CD4-positive, alpha-beta T cell treated with Interleukin-12 subunit alpha and Interleukin-12 subunit beta, for 1 hour (primary cell): ENCODE results near the gene RACK1.
"Not testable (repeated sequence)": the region's sequence is repeated elsewhere in the genome, so short reads cannot be mapped to it uniquely, and the experiment has no call there.

Experiments
- DNase-seq: peaks from one replicate; pipeline ENCODE4 v3.0.0-alpha.2; 2020

RACK1 gene

DNA sequence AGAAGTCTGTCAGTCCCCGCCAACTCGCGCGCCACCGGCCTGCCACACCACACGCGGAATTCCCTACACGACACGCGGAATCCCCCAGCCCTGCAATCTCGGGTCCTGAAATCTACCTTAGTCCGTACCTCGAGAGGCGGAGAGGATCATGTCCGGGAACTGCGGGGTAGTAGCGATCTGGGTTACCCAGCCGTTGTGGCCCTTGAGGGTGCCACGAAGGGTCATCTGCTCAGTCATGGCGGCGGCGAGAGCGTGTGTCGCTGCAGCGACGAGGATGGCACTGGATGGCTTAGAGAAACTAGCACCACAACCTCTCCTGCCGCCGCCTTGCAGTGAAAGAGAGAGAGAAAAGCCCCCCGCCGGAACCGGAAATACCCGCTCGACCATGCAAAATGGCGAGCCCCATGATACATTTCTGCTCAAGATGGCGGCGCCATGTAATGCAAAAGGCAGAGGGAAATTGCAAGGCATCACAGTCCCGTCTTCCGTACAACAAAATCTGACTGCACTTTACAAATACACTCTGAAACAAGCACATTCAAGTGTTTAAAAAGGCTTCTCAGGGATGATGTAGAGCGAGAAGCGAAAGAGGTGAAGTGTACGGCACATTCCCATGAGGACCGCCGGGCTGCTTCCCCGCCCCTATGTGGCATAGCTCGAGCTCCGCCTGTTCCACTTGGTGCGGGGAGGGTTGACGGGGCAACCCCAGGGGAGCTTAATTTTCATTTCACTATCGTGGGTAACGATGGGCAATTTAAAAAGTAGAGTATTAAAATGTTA lies at the start of gene RACK1:
RACK1 (minus strand) TSS at position 343 of the 780 bp plus-strand sequence; CDS start at position 237, 106 bp downstream.
- DNase-seq: peak; percentile 89

- not testable (repeated sequence) for DNase-seq
Measured at GRCh38 chr5:181287331-181287730, 43.6 kb upstream of the RACK1 start.

DNA sequence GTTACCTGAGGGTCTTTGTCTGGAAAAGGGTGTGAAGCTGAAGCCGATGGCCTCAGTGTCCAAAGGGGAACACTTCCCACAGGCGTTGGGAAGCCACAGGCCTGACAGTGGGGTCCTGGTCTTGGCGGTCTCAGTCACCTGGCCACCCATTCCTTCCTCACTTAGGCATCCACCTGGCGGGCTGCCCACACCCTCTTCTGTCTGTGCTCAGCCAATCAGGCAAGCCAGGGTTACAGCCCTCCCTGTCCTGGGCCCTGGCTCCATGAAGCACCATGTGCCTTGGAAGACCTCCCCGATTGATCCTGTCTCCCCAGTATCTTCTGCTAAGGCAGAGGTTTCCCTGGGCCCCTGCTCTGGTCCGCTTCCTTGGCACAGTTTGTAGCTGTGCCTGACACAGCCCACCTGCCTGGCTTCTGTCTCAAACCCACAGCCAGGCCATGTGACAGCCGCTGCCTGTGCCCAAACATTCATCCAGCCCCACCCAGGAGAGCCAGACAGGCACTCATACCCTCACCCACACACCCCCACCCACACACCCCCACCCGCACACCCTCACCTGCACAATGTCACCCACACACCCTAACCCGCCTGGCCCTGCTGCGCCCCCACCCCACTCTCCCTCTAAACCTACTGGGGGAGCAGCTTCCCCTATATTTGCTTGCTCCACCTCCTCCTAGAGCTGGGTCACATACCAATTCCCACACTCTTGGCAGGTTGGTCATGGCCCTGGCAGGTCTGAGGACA lies 42.4 kb upstream of the RACK1 start:
- not testable (repeated sequence) for DNase-seq

GRCh38 chr5:181283841-181284755 lies 40.4 kb upstream of the RACK1 start:
- DNase-seq: not testable (repeated sequence)

GRCh38 chr5:181283347-181283746 lies 39.6 kb upstream of the RACK1 start:
- no peak for DNase-seq

DNA sequence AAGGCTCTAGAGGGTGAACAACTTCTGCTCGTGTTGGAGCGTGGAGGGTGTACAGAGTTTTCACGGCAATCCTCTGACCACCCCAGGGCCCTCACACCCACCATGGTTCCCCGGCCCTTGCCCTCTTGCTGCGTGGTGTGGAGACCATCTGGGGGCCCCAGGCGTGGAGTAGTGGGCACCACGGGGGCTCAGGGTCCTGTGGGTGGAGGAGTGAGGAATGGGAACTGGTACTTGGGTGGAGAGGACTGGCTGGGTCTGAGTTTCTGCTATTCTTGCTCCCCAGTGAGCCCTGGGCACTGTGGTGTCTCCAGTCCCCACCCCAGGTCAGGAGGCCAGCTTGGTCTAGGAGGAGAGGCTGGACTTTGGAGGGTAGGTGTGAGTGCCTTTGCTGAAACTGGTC lies 39.2 kb upstream of the RACK1 start:
- DNase-seq: no peak

- DNase-seq: not testable (repeated sequence)
Measured at GRCh38 chr5:181282415-181282814, 38.7 kb upstream of the RACK1 start.

DNA sequence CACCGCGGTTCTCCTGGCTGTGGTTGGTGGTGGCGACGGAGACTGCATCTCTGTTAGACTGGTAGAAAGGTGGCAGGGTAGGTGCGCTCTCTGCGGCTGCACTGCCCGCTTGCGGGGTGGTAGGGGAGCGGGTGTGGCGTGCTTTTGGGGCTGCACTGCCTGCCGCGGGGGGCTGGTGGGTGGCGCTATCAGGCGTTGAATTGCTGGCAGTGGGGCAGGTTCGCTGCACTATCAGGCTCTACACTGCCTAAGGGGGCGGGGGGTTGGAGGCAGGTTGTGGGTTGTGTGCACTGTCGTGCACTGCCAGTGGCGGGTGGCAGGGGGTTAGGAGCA lies 38.2 kb upstream of the RACK1 start:
- no peak for DNase-seq

GRCh38 chr5:181281077-181281983 lies 37.6 kb upstream of the RACK1 start:
- DNase-seq: no peak

GRCh38 chr5:181280251-181280762 lies 36.6 kb upstream of the RACK1 start:
- DNase-seq: no peak

DNA sequence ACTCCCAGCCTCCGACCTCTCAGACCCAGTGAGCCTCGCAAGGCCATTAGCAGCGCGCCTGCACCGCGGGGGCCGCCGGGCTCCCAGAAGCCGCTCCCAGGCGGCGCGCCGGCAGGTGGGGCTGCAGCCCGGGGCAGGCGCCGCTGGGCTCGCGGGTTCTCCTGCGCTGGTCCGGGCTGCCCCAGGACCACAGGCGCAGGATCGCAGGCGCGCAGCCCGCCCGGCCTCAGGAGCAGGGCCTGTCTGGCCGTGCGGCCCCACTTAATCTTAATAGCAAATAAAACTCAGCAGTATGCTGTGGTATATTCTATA lies 29.7 kb upstream of the RACK1 start:
- not testable (repeated sequence) for DNase-seq

DNA sequence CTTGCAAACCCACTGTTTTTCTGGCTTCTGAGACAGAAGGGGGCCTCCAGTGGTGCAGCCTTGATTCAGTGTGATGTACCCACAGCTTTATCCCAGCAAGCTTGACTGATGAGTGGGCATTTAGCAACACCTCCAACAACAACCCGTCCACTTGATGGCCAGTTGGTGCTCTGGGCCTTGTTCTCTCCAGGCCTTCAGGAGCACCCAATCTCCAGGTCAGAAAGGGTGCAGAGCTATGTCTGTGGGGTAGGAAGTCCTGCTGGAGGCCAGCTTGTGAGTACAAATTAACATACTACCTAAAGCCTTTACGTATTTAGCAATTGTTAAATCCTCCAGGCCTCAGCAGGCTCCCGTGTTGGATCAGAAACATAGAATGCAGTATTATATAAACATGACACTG lies 27.4 kb upstream of the RACK1 start:
- DNase-seq: no peak

DNA sequence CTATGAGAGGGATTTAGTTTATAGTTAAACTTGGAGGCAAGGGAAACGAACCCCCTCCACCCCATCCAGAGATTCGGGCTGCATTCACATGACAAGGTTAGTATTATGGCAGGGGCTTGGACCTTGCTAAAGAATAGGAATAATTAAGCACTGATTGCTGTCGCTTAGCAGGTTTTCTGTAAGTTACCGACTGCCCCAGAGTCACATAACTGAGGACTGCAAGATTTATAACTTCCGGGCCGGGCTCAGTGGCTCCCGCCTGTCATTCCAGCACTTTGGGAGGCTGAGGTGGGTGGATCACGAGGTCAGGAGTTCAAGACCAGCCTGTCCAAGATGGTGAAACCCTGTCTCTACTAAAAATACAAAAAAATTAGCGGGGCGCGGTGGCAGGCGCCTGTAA lies 24.2 kb upstream of the RACK1 start:
- not testable (repeated sequence) for DNase-seq

DNA sequence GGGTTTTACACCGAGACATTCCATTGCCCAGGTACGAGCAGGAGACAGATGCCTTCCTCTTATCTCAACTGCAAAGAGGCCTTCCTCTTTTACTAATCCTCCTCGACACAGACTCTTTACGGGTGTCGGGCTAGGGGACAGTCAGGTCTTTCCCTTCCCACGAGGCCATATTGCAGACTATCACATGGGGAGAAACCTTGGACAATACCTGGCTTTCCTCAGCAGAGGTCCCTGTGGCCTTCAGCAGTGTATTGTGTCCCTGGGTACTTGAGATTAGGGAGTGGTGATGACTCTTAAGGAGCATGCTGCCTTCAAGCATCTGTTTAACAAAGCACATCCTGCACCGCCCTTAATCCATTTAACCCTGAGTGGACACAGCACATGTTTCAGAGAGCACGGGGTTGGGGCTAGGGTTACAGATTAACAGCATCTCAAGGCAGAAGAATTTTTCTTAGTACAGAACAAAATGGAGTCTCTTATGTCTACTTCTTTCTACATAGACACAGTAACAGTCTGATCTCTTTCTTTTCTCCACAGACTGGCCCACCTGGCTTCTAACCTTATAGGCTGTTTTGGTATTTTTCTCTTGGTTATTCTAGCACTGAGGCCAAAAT lies 23.7 kb upstream of the RACK1 start:
- not testable (repeated sequence) for DNase-seq

DNA sequence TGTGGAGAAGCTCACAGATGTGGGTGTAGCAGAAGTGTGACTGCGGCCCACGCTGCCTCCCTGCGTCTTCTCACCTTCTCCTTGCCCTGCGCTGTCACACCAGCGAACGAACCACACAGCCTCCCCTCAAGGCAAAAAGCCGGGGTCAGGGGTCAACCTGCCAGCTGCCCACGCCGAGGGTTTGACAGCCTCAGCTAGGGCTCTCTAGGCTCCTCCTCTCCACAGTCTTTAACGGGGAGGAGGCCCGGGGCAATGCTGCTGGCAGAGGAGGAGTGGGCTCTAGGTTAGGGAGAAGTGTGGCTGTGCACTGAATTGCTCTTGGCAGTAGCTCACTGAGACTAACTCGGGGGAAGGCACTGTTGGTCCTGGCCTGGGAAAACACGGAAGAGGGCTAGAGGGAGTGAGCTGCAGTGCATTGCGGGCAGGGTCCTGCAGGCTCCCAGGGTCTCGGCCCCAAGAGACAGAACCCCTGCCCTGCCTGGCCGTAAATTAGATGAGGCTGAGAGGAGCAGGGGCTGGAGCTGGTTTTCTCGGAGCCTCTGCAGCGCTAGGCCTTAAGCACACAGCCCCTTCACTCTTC lies 21.5 kb upstream of the RACK1 start:
- DNase-seq: no peak

- no peak for DNase-seq
Measured at GRCh38 chr5:181263633-181264032, 19.9 kb upstream of the RACK1 start.

DNA sequence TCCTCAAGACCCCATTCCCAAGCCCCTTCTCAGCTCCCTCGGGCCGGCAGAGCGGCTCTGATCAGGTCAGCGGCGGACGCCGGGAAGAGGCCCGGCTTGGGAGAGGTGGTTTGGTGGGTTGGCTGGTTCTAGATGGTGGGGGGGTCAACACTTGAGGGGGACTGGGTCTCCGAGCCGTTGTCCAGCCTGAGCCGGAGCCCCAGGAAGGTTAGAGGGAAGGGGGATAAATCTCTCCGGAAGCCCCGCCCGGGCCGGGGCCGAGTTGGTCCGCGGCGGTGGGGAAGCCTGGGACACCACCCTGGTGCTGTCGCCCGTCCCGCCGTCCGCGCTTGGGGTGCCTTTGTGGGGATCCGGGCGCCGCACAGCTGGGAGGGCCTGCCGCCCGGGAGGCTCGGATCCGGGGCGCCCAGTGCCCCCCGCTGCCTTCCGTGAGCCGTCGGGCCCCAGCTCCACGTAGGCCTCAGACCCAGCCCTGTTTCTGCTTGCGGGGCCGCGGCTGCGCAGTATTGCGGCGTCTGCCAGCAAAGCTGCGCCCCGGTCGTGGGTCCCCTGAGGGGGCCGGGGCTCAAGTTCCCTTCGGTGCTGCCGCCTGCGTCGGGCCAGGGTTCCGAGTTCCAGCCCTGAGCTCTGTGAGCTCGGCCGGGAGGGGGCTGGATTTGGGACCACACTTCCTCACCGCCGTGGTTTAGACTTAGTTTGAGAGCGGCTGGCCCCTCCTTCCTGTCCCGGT lies 17.8 kb upstream of the RACK1 start:
- DNase-seq: peak; percentile 81

- peak; percentile 93 for DNase-seq
Measured at GRCh38 chr5:181260720-181261319, 17.1 kb upstream of the RACK1 start, which contains the start of gene TRIM52. Gene TRIM52 (minus strand): TSS chr5:181261143. CDS start chr5:181260813, 330 bp downstream.

DNA sequence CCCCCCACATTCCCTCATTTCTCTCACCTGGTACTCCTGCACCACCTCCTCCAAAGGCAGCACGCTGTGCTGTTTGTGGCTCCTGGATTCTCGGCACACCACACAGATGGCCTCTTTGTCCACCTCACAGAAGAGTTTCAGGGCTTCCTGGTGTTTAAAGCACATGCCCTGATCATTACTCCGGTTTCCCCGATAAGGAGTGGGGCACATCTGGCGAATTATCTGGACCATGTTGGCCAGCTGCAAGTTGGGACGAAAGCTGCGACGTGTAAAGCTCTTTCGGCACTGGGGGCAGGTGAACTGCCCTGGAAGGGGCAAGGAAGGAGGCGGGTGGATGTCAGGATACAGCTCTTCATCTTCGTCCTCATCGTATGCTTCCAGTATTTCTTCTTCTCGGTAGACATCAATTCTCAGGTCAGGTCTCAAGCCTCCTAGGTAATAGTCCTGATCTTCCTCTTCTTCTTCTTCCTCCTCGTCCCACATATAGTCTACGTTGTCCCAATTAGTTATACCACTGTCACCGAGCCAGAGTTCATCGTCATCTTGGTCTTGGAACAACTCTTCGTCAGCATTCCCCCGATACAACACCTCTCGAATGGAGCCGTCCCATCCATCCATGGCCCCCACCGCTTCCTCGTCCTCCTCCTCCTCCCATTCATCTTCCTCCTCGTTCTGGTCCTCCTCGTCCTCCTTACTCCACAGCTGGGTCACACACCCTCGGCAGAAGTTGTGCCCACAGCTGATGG lies 16.4 kb upstream of the RACK1 start:
- DNase-seq: no peak
